GM04504 (cell line): Measurements from ENCODE around the gene GNAS-AS1.

Experiments used
- DNase-seq: peaks from one replicate; pipeline ENCODE4 v3.0.0-alpha.2; 2012; ENCODE audit warnings: low read depth

Gene GNAS-AS1

DNA sequence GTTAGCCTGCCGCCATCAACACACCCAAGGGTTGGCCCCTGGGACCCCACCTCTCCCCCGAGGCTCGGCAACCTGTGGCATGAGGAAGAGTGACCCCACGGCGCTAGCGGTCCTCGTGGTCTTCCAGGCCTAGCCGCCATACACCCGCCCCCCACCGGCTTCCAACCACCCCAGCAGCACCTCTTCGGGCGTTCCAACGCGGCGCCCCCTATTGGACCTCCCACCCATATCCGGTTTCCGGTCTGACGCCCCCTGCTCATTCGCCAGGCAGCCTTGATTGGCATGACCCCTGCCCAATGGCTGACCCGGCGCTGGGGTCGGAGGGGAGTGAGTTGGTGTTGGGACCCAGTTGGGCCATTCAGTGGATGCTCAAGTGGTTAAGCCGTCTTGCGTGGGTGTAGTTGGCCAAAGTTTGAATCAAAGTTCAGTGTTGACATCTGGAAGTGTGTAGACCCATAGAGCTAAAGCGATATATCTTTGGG lies at the start of gene GNAS-AS1:
GNAS-AS1 (minus strand) TSS at position 210 of the 482 bp plus-strand sequence.
- DNase-seq, result peak; percentile 79

DNA sequence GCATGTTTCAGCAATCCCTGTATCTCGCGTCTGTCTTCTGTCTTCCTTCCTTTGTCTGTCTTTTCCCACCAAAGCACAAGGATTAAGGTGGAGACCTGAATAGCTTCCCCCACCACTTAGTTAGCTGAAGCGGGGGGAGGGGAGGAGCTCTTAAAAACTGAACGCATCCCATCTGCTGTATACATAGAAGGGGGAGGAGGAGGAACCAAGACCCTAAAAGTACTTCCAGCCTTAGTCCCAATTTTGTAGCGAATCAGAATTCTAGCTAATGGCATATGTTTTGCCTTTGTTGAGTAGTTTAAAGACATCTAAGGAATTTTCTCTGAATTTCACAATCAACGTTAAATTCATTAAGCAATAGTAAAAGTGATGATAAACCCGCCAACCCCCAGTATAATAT lies 49.7 kb upstream of the GNAS-AS1 start:
- no peak for DNase-seq

DNA sequence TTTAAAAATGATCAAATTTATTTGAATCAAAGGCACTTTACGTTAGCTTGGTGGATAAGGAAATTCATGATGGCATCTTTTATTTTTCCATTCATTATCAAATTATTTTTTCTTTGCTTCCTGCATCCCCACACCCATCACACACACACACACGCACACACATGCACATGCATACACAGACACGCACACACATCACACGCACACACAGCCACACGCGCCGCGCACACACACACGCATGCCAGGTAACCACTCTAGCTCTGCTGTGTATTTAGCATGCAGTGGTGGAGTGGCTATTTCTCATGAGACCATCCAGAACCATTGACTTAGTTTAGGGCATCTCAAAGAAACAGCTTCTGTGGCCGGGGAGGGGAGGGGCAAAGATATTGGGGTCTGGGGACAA lies 48.8 kb upstream of the GNAS-AS1 start:
- no peak for DNase-seq

DNA sequence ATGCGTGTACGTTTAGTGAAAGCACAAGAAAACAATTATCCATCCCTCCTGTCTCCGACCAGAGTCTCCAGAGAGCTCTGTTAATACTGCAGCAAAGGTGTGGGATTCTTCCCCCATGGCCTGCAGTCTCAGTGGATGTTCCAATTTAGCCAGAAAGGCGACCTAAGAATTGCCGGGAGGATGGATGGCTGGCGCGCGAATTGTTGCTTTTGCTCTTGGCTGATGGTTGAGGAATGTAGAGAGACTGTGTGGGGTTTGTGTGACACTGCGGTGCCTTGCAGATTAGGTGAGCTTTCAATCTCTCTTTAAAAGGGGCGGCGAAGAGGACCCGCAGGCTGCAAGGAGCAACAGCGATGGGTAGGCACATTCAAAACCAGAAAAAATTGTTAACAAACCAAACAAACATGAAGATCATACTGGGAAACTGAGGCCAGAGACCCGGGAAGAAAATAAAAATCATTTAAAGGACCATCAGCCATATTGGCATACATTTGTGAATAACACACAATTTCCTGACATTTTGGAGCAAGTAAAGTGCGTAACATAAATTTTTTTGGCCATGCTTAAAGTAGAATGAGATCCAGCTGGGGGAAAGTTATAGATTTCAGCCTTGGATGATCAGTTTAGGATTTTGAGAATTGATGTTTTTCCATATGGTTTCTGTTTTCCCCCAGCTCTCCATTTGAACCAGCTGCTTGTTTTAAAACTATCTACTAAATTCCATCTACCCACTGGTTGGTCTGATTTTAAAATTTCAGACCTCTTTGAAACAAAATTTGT lies 48.1 kb upstream of the GNAS-AS1 start:
- no peak for DNase-seq

DNA sequence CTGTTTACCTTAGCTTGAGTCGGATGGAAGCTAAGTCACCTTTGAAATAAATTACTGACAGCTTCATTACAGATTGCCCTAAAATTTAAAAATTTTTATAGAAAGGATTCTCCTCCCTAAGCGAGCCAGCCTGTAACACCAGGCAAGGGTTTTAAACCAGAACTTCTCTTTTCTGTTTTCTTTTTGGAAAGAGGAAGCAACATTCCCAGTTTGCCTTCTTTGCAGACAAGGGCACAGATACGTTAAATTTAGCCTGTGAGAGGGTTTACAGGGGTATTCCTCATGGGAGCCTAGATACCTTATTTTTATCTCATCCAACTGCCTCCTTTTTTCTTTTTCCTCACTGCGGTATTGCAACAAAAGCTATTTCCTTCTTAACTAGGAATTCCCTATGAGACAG lies 46.8 kb upstream of the GNAS-AS1 start:
- no peak for DNase-seq

DNA sequence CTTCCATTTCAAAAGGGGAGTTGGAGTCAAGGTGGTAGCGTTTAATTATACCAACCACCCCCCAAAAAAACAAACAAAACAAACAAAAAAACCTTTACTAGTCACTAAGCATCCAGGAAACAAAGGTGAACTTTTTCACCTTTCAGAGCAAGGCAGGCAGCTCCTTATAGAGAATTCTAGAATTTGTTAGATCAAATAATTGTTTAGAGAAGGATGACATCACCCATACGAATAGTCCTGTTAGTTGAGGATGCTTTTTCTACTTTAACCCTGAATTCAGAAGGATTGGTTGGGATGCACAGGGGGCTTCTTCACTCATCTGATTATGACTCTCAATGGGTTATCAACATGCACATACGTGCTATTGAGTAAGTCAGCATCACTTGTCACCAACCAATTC lies 46.1 kb upstream of the GNAS-AS1 start:
- DNase-seq, result no peak

DNA sequence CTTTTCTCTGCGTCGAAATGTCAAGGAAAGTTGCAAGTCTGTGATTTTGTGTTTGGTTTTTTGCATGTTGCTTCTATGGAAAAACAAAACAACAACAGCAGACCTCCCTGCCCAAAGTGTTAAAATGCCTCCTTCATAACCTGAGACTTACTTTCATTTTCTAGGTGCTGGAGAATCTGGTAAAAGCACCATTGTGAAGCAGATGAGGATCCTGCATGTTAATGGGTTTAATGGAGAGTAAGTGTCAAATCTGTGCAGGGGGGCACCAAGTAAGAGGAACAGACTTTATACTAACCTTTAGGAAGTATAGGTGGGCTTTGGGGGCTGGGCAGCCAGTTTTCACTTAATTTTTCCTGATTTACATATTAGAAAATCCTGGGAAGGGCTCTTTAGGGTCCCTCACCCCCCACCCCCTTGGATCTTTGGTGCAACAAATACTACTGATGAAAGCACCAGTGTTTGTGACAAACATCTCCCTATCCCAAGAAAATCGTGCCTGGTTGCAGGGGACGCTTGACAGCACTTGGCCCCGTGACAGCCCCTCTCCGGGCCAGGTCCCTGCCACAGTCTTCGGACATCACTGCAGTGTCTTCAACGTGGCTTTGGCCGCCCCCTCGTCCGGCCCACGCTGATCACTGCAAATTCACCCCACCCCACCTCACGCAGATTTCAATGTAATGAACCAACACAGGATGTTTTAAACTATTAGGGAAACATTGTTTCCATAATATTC lies 44.9 kb upstream of the GNAS-AS1 start:
- no peak for DNase-seq

DNA sequence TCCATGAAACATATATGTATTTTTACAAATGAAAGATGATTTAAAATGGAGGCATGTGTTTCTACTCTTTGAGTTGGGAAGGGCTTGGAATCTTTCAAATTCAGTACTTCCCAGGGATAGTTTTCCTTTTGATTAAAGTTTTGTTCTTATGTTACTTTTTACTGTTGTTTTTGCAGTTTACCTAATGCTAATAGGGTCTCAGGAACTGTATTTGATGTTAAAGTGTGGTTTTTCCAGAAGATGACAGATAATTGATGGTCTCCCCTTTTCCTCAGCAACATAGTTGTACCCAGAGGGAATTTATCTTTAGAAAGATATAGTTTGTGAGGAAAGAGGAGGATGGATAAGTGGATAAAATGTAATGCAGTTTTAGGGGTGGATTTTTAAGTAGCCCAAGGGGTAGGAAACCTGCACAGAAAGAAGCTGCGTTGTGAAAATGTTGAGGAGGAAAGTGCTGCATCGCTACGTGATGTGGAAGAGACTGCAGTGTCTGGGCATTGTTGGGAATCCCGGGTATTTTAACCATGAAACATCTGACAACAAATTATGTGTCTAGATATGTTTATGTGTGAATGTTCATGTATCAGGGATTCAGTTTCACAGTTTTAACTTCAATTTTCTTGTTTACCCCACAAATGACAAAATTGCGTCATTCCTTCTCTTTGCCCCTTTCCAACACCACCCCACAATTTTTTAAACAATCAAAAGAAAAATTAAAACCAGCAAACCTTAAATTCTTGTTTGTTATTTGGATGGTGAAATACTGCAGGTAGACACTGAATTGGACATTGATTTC lies 44.1 kb upstream of the GNAS-AS1 start:
- DNase-seq, result no peak

DNA sequence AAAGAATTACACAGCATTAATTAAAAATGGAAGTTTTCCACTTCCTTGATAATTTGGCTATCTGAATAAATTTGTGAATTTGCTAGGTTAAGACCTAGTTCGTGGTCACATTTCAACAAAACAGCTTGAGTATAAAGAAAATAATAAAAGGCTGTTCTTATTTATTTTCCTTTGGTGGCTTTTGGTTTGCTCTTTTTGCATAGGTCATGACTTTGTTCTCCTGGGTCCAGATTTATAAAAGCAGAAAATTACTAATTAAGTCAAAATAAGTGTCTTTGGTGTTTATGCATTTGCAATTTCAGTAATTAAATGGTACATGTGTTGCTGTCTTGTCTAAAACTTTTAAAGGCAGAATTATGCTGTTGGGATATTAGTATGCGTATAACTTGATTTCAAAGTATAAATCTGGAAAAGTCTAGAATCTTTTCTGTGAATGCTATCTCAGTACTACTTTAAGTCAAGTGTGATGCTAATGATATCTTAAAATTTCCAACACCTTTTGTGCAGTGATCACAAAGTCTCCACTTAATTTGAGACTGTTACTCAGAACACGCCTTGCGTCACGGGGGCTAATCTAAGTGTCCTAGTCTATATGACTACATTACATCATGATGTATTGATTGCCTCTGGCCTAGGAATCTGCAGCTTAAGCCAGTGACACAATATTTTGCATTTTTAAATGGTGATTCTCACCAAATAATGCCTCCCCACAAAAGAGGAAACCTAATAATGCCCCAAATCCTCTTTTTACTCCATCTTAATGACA lies 42.8 kb upstream of the GNAS-AS1 start:
- no peak for DNase-seq

DNA sequence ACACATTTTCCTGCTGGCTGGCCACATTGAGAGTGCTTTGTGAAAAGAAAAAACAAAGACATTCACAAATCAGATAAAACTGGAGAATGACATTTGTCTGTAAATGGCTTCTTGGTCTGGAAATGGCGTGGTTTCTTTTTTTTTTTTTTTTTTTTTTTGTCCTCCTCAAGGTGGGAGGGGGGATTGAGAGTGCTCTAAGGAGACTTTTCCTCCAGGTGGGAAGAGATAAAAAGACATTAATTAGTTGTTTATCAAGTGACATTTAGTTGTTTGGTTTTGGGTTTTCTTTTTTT lies 42.2 kb upstream of the GNAS-AS1 start:
- no peak for DNase-seq

DNA sequence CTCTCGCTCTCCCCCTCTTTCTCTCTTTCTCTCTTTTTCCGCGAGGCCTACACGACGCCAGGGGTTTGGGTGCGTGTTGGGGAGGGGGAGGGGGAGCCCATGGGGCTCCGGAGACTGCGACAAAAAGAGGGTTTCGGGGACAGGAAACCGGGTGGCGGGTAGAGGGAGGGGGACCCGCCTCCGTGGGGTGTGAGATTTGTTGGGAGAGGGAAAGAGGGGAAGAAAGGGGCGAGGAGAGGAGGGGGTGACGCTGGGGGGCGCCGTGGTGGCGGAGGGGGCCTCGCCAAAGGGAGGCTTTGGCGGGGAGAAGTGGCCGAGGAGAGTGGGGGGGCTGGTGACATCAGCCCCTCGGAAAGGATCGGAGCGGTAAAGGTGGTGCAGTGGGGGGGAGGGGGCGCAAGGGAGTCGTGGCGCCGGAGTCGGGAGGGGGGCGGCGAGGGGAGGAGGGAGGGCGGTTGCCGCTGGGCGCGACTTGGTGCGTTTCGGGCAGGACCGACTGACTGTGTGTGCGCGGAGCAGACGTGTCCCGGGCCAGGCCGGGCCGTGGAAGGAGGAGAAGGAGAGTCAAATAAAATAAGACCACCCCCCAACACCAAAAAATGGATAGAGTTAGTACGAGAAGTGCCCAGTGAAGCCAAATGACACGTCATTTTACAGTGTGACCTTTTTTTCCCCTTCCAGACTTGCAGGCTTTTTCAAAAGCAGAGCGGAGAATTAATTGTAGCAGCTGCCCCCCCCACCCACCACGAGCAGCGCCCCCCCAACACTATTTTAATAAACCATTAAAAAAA lies 41.6 kb upstream of the GNAS-AS1 start:
- DNase-seq, result no peak

DNA sequence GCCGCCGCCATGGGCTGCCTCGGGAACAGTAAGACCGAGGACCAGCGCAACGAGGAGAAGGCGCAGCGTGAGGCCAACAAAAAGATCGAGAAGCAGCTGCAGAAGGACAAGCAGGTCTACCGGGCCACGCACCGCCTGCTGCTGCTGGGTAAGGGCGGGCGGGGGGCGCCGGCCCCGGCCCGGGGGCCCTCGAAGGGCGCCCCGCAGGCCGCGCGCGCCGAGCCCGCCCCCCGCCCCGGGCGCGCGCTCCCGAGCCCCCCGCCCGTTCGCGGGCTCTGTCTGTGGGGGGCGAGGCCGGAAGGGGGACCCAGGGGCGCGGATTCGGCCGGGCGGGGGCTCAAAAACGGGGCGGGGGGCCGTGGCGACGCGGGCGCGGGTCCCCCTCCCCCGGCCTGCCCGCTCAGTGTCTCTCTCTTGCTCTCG lies 41.0 kb upstream of the GNAS-AS1 start:
- no peak for DNase-seq

DNA sequence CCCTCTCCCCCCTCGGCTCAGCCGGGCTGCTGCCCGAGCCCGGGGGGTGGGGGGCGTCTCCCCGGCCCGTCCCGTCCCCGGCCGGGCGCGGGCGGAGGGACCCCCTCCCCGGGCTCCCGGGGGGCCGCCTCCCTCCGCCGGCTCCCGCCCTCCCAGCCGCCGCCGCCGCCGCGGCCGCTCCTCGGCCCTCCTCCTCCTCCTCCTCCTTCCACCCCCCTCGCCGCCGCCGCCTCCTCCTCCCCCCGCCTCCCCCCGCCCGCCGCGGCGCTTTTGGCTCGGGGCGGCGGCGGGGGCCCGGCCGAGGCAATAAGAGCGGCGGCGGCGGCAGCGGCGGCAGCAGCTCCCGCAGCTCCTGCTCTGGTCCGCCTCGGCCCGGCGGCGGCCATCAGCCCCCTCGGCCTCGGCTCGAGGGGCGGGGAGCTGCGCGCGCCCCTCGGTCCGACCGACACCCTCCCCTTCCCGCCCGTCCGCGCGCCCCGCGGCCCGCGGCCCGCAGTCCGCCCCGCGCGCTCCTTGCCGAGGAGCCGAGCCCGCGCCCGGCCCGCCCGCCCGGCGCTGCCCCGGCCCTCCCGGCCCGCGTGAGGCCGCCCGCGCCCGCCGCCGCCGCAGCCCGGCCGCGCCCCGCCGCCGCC lies 40.5 kb upstream of the GNAS-AS1 start:
- DNase-seq, result no peak

DNA sequence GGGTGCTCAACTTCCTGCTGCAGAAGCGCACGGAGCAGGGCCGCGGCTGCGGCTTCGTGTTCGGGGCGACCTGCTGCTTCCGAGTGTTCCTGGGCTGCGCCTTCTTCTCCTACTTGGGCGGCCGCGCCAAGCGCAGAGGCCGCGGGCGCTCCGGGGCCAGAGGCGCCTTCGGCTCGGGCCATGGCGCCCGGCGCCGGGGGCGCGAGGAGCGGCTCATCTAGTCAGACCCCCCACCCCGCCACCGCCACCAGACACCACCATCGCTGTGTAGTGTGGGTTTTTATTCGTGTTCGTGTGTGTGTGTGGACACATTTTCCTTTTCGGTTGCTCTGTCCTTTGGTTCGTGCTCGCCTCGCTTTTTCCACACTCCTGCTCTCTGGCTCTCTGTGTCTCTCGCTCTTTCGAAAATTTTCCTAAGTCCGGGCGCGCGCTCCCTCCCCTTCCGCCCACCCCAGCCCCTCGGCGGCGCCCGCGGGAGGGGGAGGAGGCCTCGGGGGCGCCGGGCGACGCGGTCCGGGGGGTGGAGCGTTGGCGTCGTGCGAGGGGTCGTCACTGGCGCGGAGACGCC lies 39.9 kb upstream of the GNAS-AS1 start:
- DNase-seq, result no peak

DNA sequence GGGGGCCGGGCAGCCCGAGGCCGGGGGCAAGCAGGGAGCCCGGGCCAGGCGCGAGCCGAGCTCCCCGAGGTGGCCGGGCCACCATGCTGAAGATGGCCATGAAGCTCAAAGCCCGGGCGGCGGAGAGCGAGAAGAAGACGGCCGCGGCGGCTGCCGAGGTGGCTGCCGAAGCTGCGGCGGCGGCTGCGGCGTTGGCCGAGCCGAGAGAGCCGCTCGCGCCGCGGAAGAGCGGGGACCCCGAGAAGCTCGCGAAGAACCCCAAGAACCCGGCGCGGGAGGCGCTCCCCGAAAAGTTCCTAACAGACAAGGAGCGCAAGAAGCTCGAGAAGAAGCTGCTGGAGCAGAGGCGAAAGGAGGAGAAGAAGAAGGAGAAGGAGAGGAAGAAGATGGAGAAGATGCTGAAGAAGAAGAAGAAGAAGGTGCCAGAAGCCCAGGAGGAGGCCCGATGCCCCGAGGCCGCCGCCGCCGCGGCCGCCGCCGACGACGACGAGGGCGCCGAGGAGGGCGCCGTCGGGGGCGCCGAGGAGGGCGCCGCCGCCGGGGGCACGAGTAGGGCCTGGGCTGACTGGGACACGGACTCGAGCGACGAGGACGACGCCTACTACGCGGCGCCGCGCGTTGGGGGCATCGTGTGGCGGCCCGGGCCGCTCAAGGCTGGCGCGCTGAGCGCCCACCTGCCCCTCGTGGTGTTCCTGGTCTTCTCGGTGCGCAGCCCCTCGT lies 39.3 kb upstream of the GNAS-AS1 start:
- no peak for DNase-seq

DNA sequence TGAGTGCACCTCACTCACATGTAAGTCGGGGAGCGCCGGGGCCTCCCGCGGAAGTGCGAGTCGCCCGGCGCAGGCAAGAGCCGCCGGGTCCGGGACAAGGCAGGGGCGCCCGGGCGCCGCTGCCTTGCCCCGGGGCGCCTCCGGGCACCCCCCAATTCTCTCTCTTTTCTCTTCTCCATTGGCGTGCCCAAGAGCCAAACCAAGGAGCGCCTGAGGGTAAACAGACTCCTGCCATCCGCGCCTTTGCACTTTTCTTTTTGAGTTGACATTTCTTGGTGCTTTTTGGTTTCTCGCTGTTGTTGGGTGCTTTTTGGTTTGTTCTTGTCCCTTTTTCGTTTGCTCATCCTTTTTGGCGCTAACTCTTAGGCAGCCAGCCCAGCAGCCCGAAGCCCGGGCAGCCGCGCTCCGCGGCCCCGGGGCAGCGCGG lies 38.6 kb upstream of the GNAS-AS1 start:
- DNase-seq, result no peak

DNA sequence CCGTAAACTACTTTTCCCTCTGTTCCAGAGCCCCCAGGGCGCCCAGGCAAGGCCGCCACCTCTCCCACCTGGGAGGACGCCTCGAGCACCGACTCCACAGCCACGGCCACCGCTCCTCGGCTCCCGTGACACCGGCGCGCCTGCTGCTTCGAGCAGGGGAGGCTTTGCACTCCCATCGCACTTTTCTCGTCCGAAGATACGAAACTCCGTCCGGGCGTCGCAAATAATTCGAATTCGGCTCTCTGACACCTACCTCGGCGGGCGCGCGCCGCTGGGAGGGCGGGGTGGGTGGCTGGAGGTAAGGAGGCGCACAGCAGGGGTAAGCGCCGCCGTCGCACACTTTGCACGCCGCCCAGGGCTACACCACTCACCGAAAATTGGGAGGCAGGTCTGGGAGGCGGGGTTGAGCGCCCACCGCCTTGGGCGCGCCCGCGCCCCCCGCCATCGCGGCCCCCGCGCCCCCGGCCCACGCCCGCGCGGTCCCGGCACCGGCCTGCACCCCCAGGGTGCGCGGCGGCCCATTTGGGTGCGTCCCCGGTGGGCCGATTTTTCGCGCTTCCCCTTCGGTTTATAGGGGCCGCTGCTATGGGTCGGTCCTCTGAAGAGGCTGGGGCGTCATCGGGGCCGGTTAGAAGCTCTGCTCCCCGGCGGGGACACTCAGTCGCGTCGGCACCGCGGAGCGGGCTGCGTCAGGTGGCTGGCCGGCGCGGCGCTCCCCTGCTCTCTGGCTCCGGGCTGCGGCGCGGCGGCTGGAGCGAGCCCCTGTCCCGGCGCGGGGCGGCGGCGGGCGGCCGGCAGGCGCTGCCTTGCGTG lies 38.0 kb upstream of the GNAS-AS1 start:
- no peak for DNase-seq

DNA sequence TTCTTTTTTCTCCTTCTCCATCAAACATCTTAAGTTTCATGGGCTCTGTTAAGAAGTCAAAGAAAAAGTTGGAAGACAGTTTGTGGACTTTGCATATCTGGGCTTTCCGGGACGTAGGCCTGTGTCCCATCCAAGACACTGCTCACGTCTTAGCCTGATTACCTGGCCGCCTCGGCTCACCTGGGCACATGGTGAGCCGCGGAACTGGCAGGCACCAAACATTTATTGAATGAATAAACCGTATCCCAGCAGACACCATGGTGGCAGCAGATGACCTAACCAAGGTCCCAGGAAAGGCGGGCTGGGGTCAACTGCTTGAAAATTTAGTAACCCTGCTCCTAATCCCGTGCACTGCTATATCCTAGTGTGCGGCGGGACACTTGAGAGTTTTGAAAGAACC lies 37.4 kb upstream of the GNAS-AS1 start:
- no peak for DNase-seq

DNA sequence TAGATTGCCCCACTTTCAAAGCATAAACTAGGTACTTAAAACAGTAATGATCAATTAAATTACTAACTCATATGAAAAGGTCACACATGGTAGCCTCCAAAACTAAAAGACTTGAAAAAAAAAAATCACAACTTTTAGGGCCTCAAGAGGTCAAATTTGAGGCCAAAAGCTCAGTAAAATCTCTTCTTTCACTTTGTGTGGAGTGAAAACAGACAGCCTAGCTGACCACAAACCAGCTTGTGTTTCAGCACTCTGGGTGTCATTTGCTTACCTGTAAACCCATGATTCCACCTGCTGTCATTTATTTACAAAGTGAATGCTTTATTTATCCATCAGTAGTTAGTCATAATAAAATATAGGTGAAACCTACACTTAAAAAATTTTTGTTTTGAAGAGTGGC lies 35.8 kb upstream of the GNAS-AS1 start:
- DNase-seq, result no peak
